Measurements from ENCODE around the gene FMO1.

FMO1 gene, protein sequence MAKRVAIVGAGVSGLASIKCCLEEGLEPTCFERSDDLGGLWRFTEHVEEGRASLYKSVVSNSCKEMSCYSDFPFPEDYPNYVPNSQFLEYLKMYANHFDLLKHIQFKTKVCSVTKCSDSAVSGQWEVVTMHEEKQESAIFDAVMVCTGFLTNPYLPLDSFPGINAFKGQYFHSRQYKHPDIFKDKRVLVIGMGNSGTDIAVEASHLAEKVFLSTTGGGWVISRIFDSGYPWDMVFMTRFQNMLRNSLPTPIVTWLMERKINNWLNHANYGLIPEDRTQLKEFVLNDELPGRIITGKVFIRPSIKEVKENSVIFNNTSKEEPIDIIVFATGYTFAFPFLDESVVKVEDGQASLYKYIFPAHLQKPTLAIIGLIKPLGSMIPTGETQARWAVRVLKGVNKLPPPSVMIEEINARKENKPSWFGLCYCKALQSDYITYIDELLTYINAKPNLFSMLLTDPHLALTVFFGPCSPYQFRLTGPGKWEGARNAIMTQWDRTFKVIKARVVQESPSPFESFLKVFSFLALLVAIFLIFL

DNA sequence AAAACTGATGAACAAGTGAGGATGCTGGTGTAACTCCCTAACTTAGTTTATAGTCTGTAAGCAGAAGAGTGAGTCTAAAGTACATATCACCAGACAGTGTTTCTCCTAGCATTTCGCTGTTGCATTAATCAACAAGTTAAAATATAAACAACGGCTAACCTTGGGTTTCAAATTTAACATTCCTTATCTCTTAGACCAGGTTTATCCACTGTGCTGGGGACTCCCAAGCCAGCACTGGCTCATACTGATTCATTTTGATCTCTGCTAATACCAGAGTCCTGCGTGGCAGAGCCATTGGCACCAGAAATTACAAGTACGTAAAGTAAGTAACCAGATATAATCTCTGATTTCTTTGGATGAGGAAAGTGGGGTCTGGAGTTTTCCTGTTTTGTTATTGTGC lies at the start of gene FMO1:
TSS of gene FMO1 (plus strand) at position 193 of the 400 bp plus-strand sequence. CDS start 9,594 bp downstream, outside the sequence.
- Histone ChIP-seq H3K4me1 (ENCODE audit: insufficient read depth, low read length) (peaks cover 19% of the 10 kb centered on the region), H3K9me3 (ENCODE audit: insufficient read depth, low read length, severe bottlenecking) (no peaks in the 10 kb centered on the region), H2AFZ (ENCODE audit: low read depth, low read length) (no peak within 1 kb of the TSS), H3K79me2 (ENCODE audit: insufficient read depth, low read length) (no peaks in the 10 kb centered on the region), H3K27me3 (ENCODE audit: insufficient read depth, low read length, poor library complexity) (no peaks in the 10 kb centered on the region), H4K20me1 (ENCODE audit: insufficient read depth, low read length) (no peaks in the 10 kb centered on the region), H3K4me2 (ENCODE audit: insufficient read depth, low read length) (no peak within 1 kb of the TSS), H3K9ac (ENCODE audit: low read depth, low read length) (no peak within 1 kb of the TSS), H3K36me3 (ENCODE audit: insufficient read depth, low read length) (no peaks in the 10 kb centered on the region), H3K4me3 (ENCODE audit: low read depth in 1 of 2, low read length in 2 of 2) (no peak within 1 kb of the TSS), H3K27ac (ENCODE audit: low read length) (no peak within 1 kb of the TSS)
- TF ChIP-seq, protein P1, sequence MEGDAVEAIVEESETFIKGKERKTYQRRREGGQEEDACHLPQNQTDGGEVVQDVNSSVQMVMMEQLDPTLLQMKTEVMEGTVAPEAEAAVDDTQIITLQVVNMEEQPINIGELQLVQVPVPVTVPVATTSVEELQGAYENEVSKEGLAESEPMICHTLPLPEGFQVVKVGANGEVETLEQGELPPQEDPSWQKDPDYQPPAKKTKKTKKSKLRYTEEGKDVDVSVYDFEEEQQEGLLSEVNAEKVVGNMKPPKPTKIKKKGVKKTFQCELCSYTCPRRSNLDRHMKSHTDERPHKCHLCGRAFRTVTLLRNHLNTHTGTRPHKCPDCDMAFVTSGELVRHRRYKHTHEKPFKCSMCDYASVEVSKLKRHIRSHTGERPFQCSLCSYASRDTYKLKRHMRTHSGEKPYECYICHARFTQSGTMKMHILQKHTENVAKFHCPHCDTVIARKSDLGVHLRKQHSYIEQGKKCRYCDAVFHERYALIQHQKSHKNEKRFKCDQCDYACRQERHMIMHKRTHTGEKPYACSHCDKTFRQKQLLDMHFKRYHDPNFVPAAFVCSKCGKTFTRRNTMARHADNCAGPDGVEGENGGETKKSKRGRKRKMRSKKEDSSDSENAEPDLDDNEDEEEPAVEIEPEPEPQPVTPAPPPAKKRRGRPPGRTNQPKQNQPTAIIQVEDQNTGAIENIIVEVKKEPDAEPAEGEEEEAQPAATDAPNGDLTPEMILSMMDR (IDR thresholded peaks at IDR 0.05; ENCODE audit: borderline replicate concordance, extremely low read depth, low read length, poor library complexity, severe bottlenecking): no peak
- ATAC-seq (ENCODE audit: insufficient read depth, low read depth) (no peak), DNase-seq (no peak)

DNA sequence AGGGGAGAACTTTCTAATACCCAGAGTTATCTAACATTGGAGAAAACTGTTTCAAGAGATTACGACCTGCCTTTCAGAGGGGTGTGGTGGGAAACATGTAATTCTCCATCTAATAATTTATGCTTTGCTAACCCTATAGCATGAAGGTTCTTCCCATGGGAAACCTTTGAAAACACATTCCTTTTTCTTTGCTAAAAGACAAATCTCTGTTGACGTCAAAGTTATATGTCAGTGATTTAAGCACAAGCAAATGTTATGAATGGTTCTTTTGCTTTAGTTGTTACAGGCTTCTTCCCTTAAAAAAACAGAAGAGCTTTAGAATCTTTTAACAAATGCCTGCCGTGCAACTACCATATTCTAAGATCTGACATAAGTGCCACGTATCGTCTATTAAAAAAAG lies 44.0 kb upstream of the FMO1 start:
- Histone ChIP-seq H3K9ac (ENCODE audit: low read depth, low read length) (no peak overlapping the region), H3K9me3 (ENCODE audit: insufficient read depth, low read length, severe bottlenecking) (no peaks in the 10 kb centered on the region), H3K4me2 (ENCODE audit: insufficient read depth, low read length) (no peak overlapping the region), H3K79me2 (ENCODE audit: insufficient read depth, low read length) (no peaks in the 10 kb centered on the region), H3K4me1 (ENCODE audit: insufficient read depth, low read length) (no peaks in the 10 kb centered on the region), H3K27me3 (ENCODE audit: insufficient read depth, low read length, poor library complexity) (peaks cover 4% of the 10 kb centered on the region), H4K20me1 (ENCODE audit: insufficient read depth, low read length) (no peaks in the 10 kb centered on the region), H3K36me3 (ENCODE audit: insufficient read depth, low read length) (no peaks in the 10 kb centered on the region), H3K4me3 (ENCODE audit: low read depth in 1 of 2, low read length in 2 of 2) (no peak overlapping the region), H3K27ac (ENCODE audit: low read length) (no peak overlapping the region), H2AFZ (ENCODE audit: low read depth, low read length) (no peak overlapping the region)
- ATAC-seq (ENCODE audit: insufficient read depth, low read depth): no peak
- no peak for DNase-seq
- TF ChIP-seq, protein P1 (IDR thresholded peaks at IDR 0.05; ENCODE audit: borderline replicate concordance, extremely low read depth, low read length, poor library complexity, severe bottlenecking): no peak
- no peak for TF ChIP-seq EZH2 (IDR thresholded peaks at IDR 0.05; ENCODE audit: borderline replicate concordance, low read depth, low read length, severe bottlenecking)

DNA sequence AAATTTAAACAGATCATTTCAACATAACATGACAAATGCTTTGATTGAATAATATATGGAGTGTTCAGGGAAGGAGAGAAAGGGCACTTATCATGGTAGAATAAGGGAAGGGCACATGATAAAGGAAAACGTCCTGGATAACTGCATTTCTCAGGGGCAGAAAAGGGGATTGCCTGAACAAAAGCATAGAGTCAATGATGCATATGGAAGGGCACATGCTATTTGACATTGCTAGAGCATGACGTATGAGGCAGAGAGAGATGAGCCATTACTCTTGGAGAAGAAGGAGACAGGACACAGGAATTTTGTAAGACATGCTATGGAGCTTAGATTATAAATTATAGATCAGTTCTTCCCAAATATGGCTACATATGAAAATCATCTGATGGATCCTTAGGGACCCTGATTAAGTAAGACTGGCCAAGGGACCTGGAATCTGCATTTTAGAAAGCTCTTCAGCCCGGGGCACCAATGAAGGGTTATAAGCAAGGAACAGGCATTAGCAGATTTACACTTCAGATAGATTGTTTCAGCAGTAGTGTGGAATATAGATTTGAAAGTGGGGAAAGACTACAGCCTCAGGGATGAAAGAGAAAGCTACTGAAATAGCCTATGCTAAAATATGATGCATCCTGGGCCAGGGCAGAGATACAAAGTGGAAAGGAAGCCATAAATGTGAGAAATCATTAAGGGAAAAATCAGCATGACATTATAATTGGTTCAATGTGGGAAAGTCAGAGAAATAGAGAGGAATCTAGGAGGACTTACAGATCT lies 41.9 kb upstream of the FMO1 start:
- TF ChIP-seq, protein P1 (IDR thresholded peaks at IDR 0.05; ENCODE audit: borderline replicate concordance, extremely low read depth, low read length, poor library complexity, severe bottlenecking): no peak
- TF ChIP-seq EZH2 (IDR thresholded peaks at IDR 0.05; ENCODE audit: borderline replicate concordance, low read depth, low read length, severe bottlenecking): no peak
- Histone ChIP-seq H2AFZ (ENCODE audit: low read depth, low read length) (no peak overlapping the region), H3K4me3 (ENCODE audit: low read depth in 1 of 2, low read length in 2 of 2) (no peak overlapping the region), H3K9me3 (ENCODE audit: insufficient read depth, low read length, severe bottlenecking) (no peaks in the 10 kb centered on the region), H3K36me3 (ENCODE audit: insufficient read depth, low read length) (no peaks in the 10 kb centered on the region), H3K4me1 (ENCODE audit: insufficient read depth, low read length) (no peaks in the 10 kb centered on the region), H3K27me3 (ENCODE audit: insufficient read depth, low read length, poor library complexity) (peaks cover 4% of the 10 kb centered on the region), H3K9ac (ENCODE audit: low read depth, low read length) (no peak overlapping the region), H3K4me2 (ENCODE audit: insufficient read depth, low read length) (no peak overlapping the region), H3K27ac (ENCODE audit: low read length) (no peak overlapping the region), H3K79me2 (ENCODE audit: insufficient read depth, low read length) (no peaks in the 10 kb centered on the region), H4K20me1 (ENCODE audit: insufficient read depth, low read length) (no peaks in the 10 kb centered on the region)
- ATAC-seq (ENCODE audit: insufficient read depth, low read depth) (no peak), DNase-seq (no peak)
